ENCODE data around the gene FANCG.

Gene FANCG
- total RNA-seq = 7.1 to 20.3 (median 12.5) reads per million in 4 donors

GRCh38 chr9:35079426-35080341 lies at the start of gene FANCG:
Gene FANCG (minus strand): TSS chr9:35079942. CDS start chr9:35079524, 418 bp downstream.
- DNase-seq = peak; percentile 63 to 92 (median 72)

DNA sequence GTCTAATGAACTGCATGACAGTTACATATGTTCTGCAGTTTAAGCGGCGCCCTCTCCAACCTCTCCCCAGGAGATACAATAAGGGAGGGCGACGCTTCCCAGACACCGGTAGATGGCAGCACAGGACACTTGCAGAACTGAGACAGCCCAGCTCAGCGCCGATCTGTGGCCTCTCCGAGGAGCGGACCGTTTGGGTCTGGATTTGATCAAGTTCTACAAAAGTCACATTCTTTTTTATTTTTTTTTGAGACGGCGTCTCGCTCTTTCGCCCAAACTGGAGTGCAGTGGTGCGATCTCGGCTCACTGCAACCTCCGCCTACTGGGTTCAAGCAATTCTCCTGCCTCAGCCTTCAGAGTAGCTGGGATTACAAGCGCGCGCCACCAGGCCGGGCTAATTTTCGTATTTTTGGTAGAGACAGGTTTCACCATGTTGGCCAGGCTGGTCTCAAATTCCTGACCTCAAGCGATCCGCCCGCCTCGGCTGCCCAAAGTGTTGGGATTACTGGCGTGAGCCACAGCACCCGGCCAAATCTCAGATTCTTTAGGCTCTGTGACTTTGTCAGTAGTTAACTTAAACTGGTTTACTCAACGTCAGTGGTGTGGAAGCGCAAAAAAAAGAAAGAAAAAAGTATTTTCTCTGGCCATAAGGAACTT lies 37.3 kb upstream of the FANCG start:
- DNase-seq = peak; percentile 75 to 89 (median 87)

DNA sequence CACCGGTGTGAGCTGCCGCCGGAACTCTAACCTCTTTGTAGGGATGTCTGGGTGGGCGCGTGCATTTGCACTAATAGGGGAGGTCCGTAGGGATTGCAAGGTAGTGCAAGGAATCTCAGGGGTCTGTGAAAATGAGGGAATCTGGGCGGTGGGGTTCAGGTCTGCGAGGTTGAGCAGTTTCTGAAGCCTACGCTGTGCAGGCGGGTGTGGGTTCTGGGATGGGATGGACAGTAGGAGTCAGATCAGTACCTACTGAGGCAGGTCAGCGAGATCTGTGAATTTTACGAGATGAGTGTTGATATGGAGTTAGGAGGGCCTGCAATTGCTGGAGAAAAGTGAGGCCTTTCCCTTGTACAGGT lies 36.8 kb upstream of the FANCG start:
- no peak for DNase-seq

- DNase-seq = peak; percentile 90 to 95 (median 91)
These were observed 36.2 kb upstream of the FANCG start, which contains the start of gene ATOSB for GRCh38 chr9:35115680-35116538. Gene ATOSB (minus strand): TSS chr9:35115862. CDS start chr9:35108274, 7,588 bp downstream.

GRCh38 chr9:35114840-35115628 lies 35.3 kb upstream of the FANCG start:
- peak in 1 of 5 donors; percentile 56 for DNase-seq

DNA sequence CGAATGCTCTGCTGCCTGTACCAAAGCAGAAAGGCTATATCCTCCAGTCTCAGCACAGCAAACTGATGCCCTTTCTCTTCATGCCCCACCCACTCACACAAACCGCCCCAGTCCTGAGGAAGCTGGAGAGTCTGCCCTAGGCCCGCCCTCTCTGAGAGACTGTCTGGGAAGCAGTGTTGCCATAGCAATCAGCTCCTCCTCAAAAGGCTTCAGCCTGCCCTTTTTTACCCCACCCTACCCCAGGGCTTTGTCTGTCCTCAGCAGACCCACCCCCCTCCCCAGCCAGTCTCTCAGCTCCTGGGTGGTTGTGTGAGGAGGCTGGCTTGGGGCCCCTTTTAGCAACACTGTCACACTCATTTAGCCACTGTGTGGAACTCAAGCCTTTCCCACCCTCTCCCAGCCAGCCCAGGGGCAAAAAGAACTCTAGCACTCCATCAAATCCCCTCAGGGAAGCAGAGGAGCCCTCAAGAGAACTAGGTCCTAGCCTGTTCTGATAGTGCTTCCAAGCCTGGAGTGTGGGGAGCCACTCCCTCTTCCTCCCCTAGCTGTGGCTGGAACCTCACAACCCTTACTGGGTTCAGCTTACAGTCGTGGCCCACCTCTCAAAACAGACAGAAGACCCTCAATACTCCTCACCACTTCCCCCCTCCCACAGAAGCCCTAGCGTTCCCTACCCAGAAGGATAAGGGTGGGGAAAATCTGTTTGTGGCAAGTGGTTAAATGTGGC lies 34.5 kb upstream of the FANCG start:
- DNase-seq = peak; percentile 60 to 87 (median 72)

GRCh38 chr9:35112257-35113020 lies 32.7 kb upstream of the FANCG start:
- no peak for DNase-seq

- DNase-seq = peak; percentile 92 to 98 (median 95)
These were observed 31.5 kb upstream of the FANCG start for GRCh38 chr9:35111001-35111933.

- DNase-seq = no peak
These were observed 30.6 kb upstream of the FANCG start for GRCh38 chr9:35110327-35110761.

DNA sequence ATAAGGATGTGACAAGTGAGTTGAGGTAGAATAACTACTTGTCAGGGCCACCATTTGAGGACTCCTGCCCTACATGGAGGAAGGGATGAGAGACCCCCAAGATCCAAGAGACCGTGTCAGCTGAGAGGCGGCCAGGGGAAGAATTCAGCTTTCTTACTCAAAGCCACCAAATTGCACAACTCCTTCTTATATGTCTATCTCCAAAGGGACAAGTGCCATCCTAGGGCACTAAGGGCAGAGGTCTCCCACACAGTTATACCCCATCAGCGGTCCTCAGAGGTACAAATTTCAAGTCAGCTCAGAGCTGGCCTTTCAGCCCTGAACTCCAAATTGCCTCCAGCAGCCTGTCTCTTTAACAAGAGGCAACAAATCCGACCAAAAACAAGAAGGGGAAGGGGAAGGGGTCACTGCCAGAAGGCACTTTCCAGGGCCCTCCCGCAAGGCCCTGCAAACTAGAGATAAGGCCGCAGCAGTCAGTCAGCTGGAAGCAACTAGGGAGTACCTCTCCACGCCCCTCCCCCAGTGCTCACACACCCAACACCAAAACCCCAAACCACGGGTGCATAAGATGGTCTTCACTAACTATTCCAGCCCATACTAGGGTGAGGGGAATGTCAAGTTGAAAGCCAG lies 29.3 kb upstream of the FANCG start:
- no peak for DNase-seq

DNA sequence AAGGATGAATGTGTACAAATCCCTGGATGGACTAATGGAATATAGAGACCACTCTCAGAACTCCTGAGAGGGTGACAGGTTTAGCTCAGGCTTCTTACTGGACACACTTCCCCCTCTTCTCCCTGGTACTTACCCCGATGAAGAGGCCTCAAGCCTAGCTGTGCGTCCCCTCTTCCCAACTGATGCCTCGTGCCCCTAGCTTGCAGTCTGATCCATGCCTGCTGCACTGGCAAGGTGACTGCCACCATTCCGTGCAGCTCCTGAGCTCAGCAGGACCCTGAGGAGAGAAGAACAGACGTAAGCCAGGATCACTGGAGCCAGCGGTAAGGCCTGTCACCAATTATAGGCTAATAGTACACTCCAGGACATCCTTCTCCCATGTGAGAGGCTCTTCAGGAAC lies 28.7 kb upstream of the FANCG start:
- no peak for DNase-seq

GRCh38 chr9:35107297-35108290 lies 27.9 kb upstream of the FANCG start:
- DNase-seq = no peak

DNA sequence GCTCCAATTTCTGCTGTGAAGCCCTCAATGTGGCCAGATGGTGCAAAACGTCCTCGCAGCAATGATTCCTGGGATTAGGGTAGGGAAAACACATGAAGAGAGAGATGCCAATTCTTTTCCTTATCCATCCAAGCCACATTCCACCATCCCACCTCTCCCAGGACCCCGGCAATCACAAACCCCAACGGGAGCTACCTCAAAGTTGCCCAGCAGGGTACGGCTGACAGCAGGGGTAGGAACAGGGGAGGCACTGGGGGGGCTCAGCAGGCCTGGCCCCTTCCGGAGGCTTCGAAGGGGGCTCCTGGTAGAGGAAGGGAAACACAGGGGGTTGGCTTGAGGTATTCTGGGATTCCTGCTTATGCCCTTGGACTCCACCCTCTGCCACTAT lies 26.6 kb upstream of the FANCG start:
- no peak for DNase-seq

DNA sequence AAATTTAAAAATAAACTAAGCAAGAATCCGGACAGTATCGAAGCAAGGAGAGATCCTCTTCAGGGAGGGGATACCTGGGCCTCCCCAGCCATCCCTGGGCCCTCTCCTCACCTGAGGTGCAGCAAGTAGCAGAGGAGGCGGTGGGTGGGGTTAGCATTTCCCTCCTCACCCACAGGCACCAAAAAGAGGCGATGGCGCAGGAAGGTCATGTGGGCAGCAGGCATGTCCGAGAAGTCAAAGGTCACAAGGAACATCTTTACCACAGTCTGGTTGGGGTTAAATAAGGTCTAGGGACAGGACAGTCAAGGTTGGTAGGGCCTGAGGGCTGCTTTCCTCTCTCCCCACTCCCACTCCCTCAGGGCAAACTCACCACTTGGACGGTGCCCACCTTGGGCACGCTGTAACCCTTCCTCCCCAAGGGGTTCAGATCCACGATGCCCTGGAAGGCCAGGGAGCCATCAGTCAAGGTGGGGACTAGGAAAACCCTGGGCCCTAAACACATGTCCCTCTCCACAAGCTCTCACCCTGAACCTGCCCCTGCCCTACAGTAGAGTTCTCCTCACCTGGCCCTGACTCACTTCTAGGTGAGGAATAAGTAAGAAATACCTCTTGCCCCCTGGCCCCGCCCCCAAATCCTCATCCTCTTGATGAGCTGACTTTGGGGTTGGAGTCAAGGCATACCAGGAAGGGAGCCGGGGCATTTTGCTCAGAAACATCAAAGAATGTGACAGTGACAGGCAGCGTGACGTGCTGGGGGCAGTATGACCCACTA lies 26.0 kb upstream of the FANCG start:
- DNase-seq = no peak

DNA sequence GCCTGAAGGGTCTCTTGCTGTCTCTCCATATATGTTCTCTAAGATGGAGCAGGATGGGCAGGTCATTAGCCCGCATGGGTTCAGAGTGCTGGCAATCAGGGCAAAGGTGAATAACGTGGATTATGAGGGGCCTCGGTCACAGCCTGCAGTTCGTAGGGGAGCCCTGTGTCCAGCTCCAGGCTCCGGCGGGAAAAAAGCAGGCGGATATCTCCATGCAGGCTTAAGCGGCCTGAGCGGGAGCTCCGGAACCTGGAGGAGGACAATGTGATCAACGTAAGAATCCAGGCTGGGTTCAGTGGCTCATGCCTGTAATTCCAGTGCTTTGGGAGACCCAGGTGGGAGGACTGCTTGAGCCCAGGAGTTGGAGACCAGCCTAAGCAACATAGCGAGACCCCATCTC lies 25.4 kb upstream of the FANCG start:
- DNase-seq = no peak

- DNase-seq = no peak
These were observed 24.8 kb upstream of the FANCG start for GRCh38 chr9:35104586-35104985.

Measured in T-helper 1 cell (primary cell).